Loucy (cell line): ENCODE results near the gene VIPR2.

Source experiments
- H2AFZ ChIP-seq: fragments of 200-600 bp; sonication (generic); 2 replicates; pipeline ENCODE4 v1.6.0; 2016; ENCODE audit warnings: antibody characterized with exemption, mild to moderate bottlenecking, low read length, moderate library complexity
- H3F3A ChIP-seq: fragments of 200-600 bp; 2 replicates; pipeline ENCODE4 v1.6.0; 2016; ENCODE audit warnings: antibody characterized with exemption, low read depth, mild to moderate bottlenecking
- H3K27me3 ChIP-seq: fragments of 200-600 bp; sonication (generic); 2 replicates; pipeline ENCODE4 v1.6.1; 2014; ENCODE audit warnings: low read length, mild to moderate bottlenecking; ENCODE audit not compliant: insufficient read depth, poor library complexity, severe bottlenecking
- H3K36me3 ChIP-seq: fragments of 200-600 bp; sonication (generic); 2 replicates; pipeline ENCODE4 v1.6.1; 2016; ENCODE audit warnings: low read length; ENCODE audit not compliant: insufficient read depth
- H3K4me1 ChIP-seq: fragments of 200-600 bp; sonication (generic); 2 replicates; pipeline ENCODE4 v1.5.1; 2014; ENCODE audit warnings: low read length, mild to moderate bottlenecking; ENCODE audit not compliant: insufficient read depth, poor library complexity, severe bottlenecking
- H3K4me2 ChIP-seq: fragments of 200-600 bp; sonication (generic); 2 replicates; pipeline ENCODE4 v1.6.0; 2014; ENCODE audit warnings: antibody characterized with exemption, low read length, low read depth, mild to moderate bottlenecking; ENCODE audit not compliant: poor library complexity, severe bottlenecking
- H3K4me3 ChIP-seq: fragments of 200-600 bp; sonication (generic); 2 replicates; pipeline ENCODE4 v1.5.1; 2014; ENCODE audit warnings: low read length, mild to moderate bottlenecking, mixed read lengths; ENCODE audit not compliant: poor library complexity, severe bottlenecking
- H3K79me2 ChIP-seq: fragments of 200-600 bp; sonication (generic); 2 replicates; pipeline ENCODE4 v1.6.1; 2014; ENCODE audit warnings: low read length; ENCODE audit not compliant: insufficient read depth
- H3K9ac ChIP-seq: fragments of 200-600 bp; sonication (generic); 2 replicates; pipeline ENCODE4 v1.6.0; 2014; ENCODE audit warnings: mild to moderate bottlenecking, low read depth, low read length, moderate library complexity; ENCODE audit not compliant: poor library complexity, severe bottlenecking
- H3K9me2 ChIP-seq: fragments of 200-600 bp; sonication (generic); replicated peaks from 2 replicates; pipeline ENCODE4 v1.6.1; 2016; ENCODE audit warnings: low read depth, low read length, mixed read lengths
- H3K9me3 ChIP-seq: fragments of 200-600 bp; sonication (generic); 2 replicates; pipeline ENCODE4 v1.6.1; 2014; ENCODE audit warnings: mild to moderate bottlenecking, antibody characterized with exemption, low read length, low read depth; ENCODE audit not compliant: insufficient read depth
- H4K20me1 ChIP-seq: fragments of 200-600 bp; sonication (generic); 2 replicates; pipeline ENCODE4 v1.6.0; 2014; ENCODE audit warnings: antibody characterized with exemption, low read length, mild to moderate bottlenecking; ENCODE audit not compliant: insufficient read depth, poor library complexity, severe bottlenecking
- EZH2phosphoT487 ChIP-seq: fragments of 200-600 bp; IDR thresholded peaks from 2 replicates; pipeline ENCODE4 v1.6.1; 2018; ENCODE audit warnings: antibody characterized with exemption, mild to moderate bottlenecking, moderate library complexity, borderline replicate concordance
- TF ChIP-seq, protein P1 (sequence below): fragments of 200-600 bp; sonication (generic); conservative IDR thresholded peaks from 2 replicates; pipeline ENCODE4 v1.5.1; 2014; ENCODE audit warnings: mild to moderate bottlenecking, antibody characterized with exemption, low read length

The VIPR2 gene

DNA sequence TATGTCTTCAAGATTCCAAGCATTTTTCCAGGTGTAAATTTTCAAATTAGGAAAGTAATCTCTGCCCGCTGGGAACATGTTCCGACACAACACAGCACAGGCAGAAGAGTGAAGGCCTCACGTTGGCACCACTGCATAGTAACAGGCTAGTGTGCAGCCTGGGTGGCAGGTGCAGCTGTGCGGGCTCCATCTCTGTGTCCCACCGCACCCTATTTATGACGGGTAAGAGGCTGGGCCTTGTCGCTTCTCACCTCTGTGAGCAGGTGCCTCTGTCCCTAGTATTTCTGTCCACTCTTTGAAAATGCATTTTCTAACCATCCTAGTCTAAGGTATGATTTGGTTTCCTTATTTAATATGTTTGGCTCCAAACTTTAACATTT, 24.1 kb downstream of the VIPR2 start:
- no peaks in the 10 kb centered on the region for H3F3A ChIP-seq
- H3K9ac ChIP-seq: no peak overlapping the region
- H3K9me3 ChIP-seq: peaks cover 21% of the 10 kb centered on the region; the same call in 1 of the 2 replicates
- no peaks in the 10 kb centered on the region for H3K79me2 ChIP-seq
- no peaks in the 10 kb centered on the region for H3K36me3 ChIP-seq
- no peaks in the 10 kb centered on the region for H4K20me1 ChIP-seq
- no peak overlapping the region for H3K4me3 ChIP-seq
- no peak overlapping the region for H2AFZ ChIP-seq
- H3K9me2 ChIP-seq: no peaks in the 10 kb centered on the region
- H3K4me1 ChIP-seq: no peaks in the 10 kb centered on the region
- no peak for TF ChIP-seq EZH2phosphoT487
- TF ChIP-seq, protein P1, sequence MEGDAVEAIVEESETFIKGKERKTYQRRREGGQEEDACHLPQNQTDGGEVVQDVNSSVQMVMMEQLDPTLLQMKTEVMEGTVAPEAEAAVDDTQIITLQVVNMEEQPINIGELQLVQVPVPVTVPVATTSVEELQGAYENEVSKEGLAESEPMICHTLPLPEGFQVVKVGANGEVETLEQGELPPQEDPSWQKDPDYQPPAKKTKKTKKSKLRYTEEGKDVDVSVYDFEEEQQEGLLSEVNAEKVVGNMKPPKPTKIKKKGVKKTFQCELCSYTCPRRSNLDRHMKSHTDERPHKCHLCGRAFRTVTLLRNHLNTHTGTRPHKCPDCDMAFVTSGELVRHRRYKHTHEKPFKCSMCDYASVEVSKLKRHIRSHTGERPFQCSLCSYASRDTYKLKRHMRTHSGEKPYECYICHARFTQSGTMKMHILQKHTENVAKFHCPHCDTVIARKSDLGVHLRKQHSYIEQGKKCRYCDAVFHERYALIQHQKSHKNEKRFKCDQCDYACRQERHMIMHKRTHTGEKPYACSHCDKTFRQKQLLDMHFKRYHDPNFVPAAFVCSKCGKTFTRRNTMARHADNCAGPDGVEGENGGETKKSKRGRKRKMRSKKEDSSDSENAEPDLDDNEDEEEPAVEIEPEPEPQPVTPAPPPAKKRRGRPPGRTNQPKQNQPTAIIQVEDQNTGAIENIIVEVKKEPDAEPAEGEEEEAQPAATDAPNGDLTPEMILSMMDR: no peak
- H3K4me2 ChIP-seq: no peak overlapping the region
- no peaks in the 10 kb centered on the region for H3K27me3 ChIP-seq

DNA sequence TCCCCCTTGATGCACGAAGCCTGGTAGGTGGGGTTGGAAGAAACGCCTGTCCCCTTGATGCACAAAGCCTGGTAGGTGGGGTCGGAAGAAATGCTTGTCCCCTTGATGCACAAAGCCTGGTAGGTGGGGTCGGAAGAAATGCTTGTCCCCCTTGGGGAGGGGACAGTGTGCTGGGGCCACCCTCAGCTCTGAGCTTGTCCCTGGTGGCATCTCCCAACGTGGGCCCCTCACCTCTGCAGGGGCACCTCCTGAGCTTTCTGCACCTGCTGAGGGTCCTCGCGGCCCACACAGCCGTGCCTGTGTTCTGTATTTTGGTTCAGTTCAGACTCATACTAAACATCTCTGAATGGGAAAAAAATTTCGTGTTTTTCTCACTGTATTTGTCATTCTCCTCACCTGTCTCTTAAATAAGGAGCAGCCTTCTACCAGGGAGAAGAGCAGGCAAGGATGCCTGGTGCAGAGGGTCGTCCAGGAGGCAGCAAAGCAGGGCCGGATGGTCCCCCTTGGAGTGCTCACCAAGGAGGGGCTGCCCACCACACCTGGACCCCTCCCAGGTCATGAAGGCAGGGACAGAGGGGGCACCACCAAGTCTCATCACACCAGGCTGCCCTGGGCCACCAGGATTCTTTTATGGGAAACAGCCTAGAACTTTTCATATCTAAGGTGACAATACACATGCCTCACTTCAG, 24.7 kb downstream of the VIPR2 start:
- no peak overlapping the region for H3K4me2 ChIP-seq
- H3F3A ChIP-seq: no peaks in the 10 kb centered on the region
- no peaks in the 10 kb centered on the region for H4K20me1 ChIP-seq
- peaks cover 16% of the 10 kb centered on the region; the same call in 1 of the 2 replicates for H3K9me3 ChIP-seq
- no peak for TF ChIP-seq EZH2phosphoT487
- TF ChIP-seq, protein P1: no peak
- H3K9ac ChIP-seq: no peak overlapping the region
- H3K27me3 ChIP-seq: no peaks in the 10 kb centered on the region
- no peaks in the 10 kb centered on the region for H3K79me2 ChIP-seq
- H2AFZ ChIP-seq: no peak overlapping the region
- no peaks in the 10 kb centered on the region for H3K4me1 ChIP-seq
- H3K9me2 ChIP-seq: no peaks in the 10 kb centered on the region
- no peaks in the 10 kb centered on the region for H3K36me3 ChIP-seq
- no peak overlapping the region for H3K4me3 ChIP-seq

DNA sequence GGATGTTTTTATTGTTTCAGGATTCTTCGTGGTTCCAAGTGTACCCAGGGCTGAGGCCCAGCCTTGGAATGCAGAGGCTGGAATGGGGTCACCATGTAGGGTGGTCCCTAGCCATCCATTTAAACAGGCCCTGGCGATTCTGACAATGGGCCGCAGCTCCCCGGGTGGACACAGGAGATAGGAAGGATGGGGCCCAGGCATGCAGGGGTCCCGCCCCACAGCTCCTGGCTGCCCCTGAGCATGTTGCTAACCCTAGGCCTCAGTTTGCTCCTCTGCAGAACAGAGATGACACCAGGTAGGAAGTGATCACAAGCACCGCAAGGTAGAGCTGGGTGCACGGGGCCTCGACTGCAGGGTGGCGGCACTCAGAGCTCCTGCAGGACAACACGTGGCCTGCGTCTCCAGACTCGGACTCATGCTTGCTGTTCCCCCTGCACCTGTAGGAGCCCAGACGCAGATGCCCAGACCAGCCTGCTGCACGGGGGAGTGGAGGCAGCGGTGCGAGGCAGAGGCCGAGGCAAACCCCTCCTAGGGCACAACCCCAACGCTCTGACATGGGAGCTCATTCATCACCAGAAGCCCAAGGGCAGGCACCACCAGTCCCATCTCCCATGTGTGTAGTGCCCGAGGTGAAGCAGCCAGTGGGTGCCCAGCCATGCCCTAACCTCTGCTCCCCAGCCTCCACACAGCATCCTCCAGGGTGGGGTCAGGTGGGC, 25.5 kb downstream of the VIPR2 start:
- Histone ChIP-seq H3K9me2 (no peaks in the 10 kb centered on the region), H3K9ac (no peak overlapping the region), H2AFZ (no peak overlapping the region), H3F3A (no peaks in the 10 kb centered on the region), H3K27me3 (no peaks in the 10 kb centered on the region), H3K4me2 (no peak overlapping the region), H4K20me1 (no peaks in the 10 kb centered on the region), H3K79me2 (no peaks in the 10 kb centered on the region), H3K4me1 (no peaks in the 10 kb centered on the region), H3K36me3 (no peaks in the 10 kb centered on the region), H3K9me3 (peaks cover 16% of the 10 kb centered on the region; the same call in 1 of the 2 replicates), H3K4me3 (no peak overlapping the region)
- TF ChIP-seq, protein P1: no peak
